Measurements from ENCODE around the gene TJP3. TPM values are rescaled to one million over a fixed set of nuclear protein-coding genes. Genes with fewer than 3 reads are reported as not detected.

Gene TJP3
- total RNA-seq, 1 experiment from 2014 or later = 1.6 TPM

GRCh38 chr19:3710265-3710812 is 2.2 kb downstream of the TJP3 start:
- no peaks in the 10 kb centered on the region for H3K27me3 Mint-ChIP-seq (ENCODE audit: insufficient read depth, unreplicated experiment)
- peaks cover 13% of the 10 kb centered on the region for H3K4me1 Mint-ChIP-seq (ENCODE audit: insufficient read depth, unreplicated experiment)
- H3K27ac Mint-ChIP-seq (ENCODE audit: low read depth, unreplicated experiment) = no peak overlapping the region
- POLR2A ChIA-PET = no interaction called here
- H3K36me3 Mint-ChIP-seq (ENCODE audit: insufficient read depth, unreplicated experiment) = no peaks in the 10 kb centered on the region
- CTCF ChIA-PET = interaction anchor here (0.6 to 1.6 kb wide), 4 partner anchors 10 to 37 kb away, joined by 3 to 5 read pairs (median 4); partner anchors contain the start of gene PIP5K1C
- BruUV-seq (replicated peaks) = no TSS peak
- intact Hi-C loops (cut with micrococcal nuclease) = no loop called here
- TF ChIP-seq, protein P1, sequence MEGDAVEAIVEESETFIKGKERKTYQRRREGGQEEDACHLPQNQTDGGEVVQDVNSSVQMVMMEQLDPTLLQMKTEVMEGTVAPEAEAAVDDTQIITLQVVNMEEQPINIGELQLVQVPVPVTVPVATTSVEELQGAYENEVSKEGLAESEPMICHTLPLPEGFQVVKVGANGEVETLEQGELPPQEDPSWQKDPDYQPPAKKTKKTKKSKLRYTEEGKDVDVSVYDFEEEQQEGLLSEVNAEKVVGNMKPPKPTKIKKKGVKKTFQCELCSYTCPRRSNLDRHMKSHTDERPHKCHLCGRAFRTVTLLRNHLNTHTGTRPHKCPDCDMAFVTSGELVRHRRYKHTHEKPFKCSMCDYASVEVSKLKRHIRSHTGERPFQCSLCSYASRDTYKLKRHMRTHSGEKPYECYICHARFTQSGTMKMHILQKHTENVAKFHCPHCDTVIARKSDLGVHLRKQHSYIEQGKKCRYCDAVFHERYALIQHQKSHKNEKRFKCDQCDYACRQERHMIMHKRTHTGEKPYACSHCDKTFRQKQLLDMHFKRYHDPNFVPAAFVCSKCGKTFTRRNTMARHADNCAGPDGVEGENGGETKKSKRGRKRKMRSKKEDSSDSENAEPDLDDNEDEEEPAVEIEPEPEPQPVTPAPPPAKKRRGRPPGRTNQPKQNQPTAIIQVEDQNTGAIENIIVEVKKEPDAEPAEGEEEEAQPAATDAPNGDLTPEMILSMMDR (IDR thresholded peaks at IDR 0.05; ENCODE audit: unreplicated experiment) = no peak
- H3K4me3 Mint-ChIP-seq (ENCODE audit: unreplicated experiment) = peak overlapping the region; percentile 38
- H3K9me3 Mint-ChIP-seq (ENCODE audit: unreplicated experiment) = no peaks in the 10 kb centered on the region
- peak; percentile 97 for DNase-seq (ENCODE audit: unreplicated experiment)

DNA sequence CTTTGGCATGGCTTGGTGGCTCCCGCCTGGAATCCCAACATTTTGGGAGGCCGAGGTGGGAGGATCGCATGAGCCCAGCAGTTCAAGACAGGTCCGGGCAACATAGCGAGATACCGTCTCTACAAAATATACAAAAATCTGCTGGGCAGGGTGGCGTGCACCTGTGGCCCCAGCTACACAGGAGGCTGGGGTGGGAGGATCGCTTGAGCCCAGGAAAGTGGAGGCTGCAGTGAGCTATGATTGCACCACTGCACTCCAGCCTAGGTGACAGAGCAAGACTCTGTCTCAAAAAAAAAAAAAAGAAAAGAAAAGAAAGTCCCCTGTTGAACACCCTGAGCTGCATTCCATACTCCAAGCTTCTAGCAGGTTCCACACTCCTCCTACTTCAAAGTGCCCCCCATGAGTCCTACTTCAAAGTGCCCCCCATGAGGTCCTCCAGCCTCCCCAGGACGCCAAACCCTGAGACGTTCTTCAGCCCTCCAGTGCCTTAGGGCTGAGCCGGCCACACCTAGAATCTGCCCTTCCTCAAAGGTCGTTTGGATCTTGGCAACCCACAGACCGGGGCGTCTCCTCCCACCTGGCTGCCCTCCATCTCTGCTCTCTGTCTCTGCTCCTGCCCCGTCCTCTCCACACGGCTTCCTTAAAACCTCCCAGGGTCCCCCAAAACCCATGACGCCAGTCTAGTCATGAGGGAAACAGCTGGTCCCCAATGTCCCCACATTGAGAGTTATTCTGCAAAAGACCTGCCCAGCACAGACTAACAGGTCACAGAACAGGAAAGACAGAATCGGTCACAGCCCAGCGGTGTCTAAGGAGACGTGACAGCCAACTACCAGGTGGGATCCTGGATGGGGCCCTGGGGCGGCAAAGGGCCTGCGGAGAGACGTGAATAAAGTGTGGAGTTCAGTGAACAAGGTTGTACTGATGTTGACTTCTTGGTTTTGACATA is 4.8 kb downstream of the TJP3 start:
- POLR2A ChIA-PET = no interaction called here
- H3K9me3 Mint-ChIP-seq (ENCODE audit: unreplicated experiment) = no peaks in the 10 kb centered on the region
- no TSS peak for BruUV-seq (replicated peaks)
- H3K4me1 Mint-ChIP-seq (ENCODE audit: insufficient read depth, unreplicated experiment) = peaks cover 13% of the 10 kb centered on the region
- H3K36me3 Mint-ChIP-seq (ENCODE audit: insufficient read depth, unreplicated experiment) = no peaks in the 10 kb centered on the region
- TF ChIP-seq, protein P1 (IDR thresholded peaks at IDR 0.05; ENCODE audit: unreplicated experiment) = no peak
- DNase-seq (ENCODE audit: unreplicated experiment) = peak; percentile 62
- CTCF ChIA-PET = interaction anchor here (0.6 to 1.1 kb wide), 2 partner anchors 12 to 48 kb away, joined by 3 to 5 read pairs; partner anchors contain the start of gene PIP5K1C
- intact Hi-C loops (cut with micrococcal nuclease) = no loop called here
- no peak overlapping the region for H3K4me3 Mint-ChIP-seq (ENCODE audit: unreplicated experiment)
- H3K27me3 Mint-ChIP-seq (ENCODE audit: insufficient read depth, unreplicated experiment) = no peaks in the 10 kb centered on the region
- no peak overlapping the region for H3K27ac Mint-ChIP-seq (ENCODE audit: low read depth, unreplicated experiment)

GRCh38 chr19:3716147-3716668 is 8.0 kb downstream of the TJP3 start:
- Mint-ChIP-seq H3K27ac (ENCODE audit: low read depth, unreplicated experiment) (no peak overlapping the region), H3K36me3 (ENCODE audit: insufficient read depth, unreplicated experiment) (no peaks in the 10 kb centered on the region), H3K27me3 (ENCODE audit: insufficient read depth, unreplicated experiment) (peaks cover 3% of the 10 kb centered on the region), H3K4me3 (ENCODE audit: unreplicated experiment) (no peak overlapping the region), H3K9me3 (ENCODE audit: unreplicated experiment) (no peaks in the 10 kb centered on the region), H3K4me1 (ENCODE audit: insufficient read depth, unreplicated experiment) (peaks cover 7% of the 10 kb centered on the region)
- no peak for DNase-seq (ENCODE audit: unreplicated experiment)
- ChIA-PET POLR2A (no interaction called here), CTCF (interaction anchor here (0.9 to 1.3 kb wide), 2 partner anchors 16 to 132 kb away, joined by 3 to 4 read pairs; partner anchors contain the start of gene PIP5K1C)
- TF ChIP-seq, protein P1 (IDR thresholded peaks at IDR 0.05; ENCODE audit: unreplicated experiment) = no peak
- intact Hi-C loops (cut with micrococcal nuclease) = no loop called here
- no TSS peak for BruUV-seq (replicated peaks)

GRCh38 chr19:3719868-3720267 is 11.7 kb downstream of the TJP3 start:
- no peak for DNase-seq (ENCODE audit: unreplicated experiment)
- H3K4me3 Mint-ChIP-seq (ENCODE audit: unreplicated experiment) = no peak overlapping the region
- CTCF ChIA-PET = no interaction called here
- intact Hi-C loops (cut with micrococcal nuclease) = no loop called here
- no TSS peak for BruUV-seq (replicated peaks)
- TF ChIP-seq, protein P1 (IDR thresholded peaks at IDR 0.05; ENCODE audit: unreplicated experiment) = no peak
- H3K4me1 Mint-ChIP-seq (ENCODE audit: insufficient read depth, unreplicated experiment) = peaks cover 2% of the 10 kb centered on the region
- no peaks in the 10 kb centered on the region for H3K36me3 Mint-ChIP-seq (ENCODE audit: insufficient read depth, unreplicated experiment)
- POLR2A ChIA-PET = interaction anchor here (1.2 kb wide), 1 partner anchor 35 kb away, joined by 4 read pairs; no protein-coding TSS in a partner anchor
- H3K27me3 Mint-ChIP-seq (ENCODE audit: insufficient read depth, unreplicated experiment) = peaks cover 11% of the 10 kb centered on the region
- H3K27ac Mint-ChIP-seq (ENCODE audit: low read depth, unreplicated experiment) = no peak overlapping the region
- no peaks in the 10 kb centered on the region for H3K9me3 Mint-ChIP-seq (ENCODE audit: unreplicated experiment)
